ENCODE results near the gene RNF126.

RNF126 gene

DNA sequence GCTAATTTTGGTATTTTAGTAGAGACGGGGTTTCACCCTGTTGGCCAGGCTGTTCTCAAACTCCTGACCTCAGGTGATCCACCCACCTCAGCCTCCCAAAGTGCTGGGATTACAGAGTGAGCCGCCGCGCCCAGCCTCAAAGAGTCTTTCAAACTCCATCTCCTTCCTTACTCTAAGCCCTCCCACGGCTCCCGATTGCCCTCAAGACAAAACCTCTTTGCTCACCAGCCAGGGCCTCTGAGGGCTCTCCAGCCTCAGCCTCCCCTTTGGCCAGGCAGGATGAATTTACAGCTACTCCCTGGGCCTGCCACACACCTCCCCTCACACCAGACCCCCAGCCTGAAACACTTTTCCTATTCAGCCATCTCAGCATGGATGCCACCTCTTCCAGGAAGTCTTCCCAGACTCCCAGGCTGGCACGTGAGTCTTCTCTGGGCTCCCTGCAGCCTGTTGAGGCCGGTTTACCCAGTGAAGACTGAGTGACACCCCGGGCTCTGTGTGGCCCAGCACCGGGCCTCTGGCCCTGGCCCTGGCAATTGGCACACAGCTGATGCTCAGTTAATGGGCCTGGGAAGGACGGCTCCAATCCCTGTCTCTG, 24.7 kb upstream of the RNF126 start:
- no peaks in the 10 kb centered on the region for H3K9me3 ChIP-seq (ENCODE audit: insufficient read depth, low read length, severe bottlenecking)
- H3K4me2 ChIP-seq (ENCODE audit: insufficient read depth, low read length) = no peak overlapping the region
- TF ChIP-seq EZH2 (IDR thresholded peaks at IDR 0.05; ENCODE audit: borderline replicate concordance, low read depth, low read length, severe bottlenecking) = no peak
- no peak for TF ChIP-seq CTCF (IDR thresholded peaks at IDR 0.05; ENCODE audit: borderline replicate concordance, extremely low read depth, low read length, poor library complexity, severe bottlenecking)
- no peak for ATAC-seq (ENCODE audit: insufficient read depth, low read depth)
- H3K4me1 ChIP-seq (ENCODE audit: insufficient read depth, low read length) = no peaks in the 10 kb centered on the region
- H3K27me3 ChIP-seq (ENCODE audit: insufficient read depth, low read length, poor library complexity) = no peaks in the 10 kb centered on the region
- no peaks in the 10 kb centered on the region for H4K20me1 ChIP-seq (ENCODE audit: insufficient read depth, low read length)
- no peak overlapping the region for H3K27ac ChIP-seq (ENCODE audit: low read length)
- no peak overlapping the region for H2AFZ ChIP-seq (ENCODE audit: low read depth, low read length)
- H3K79me2 ChIP-seq (ENCODE audit: insufficient read depth, low read length) = no peaks in the 10 kb centered on the region
- no peaks in the 10 kb centered on the region for H3K36me3 ChIP-seq (ENCODE audit: insufficient read depth, low read length)
- no peak overlapping the region for H3K4me3 ChIP-seq (ENCODE audit: low read depth in 1 of 2, low read length in 2 of 2)
- no peak for DNase-seq
- H3K9ac ChIP-seq (ENCODE audit: low read depth, low read length) = no peak overlapping the region

- no peak for TF ChIP-seq CTCF (IDR thresholded peaks at IDR 0.05; ENCODE audit: borderline replicate concordance, extremely low read depth, low read length, poor library complexity, severe bottlenecking)
- no peak for TF ChIP-seq EZH2 (IDR thresholded peaks at IDR 0.05; ENCODE audit: borderline replicate concordance, low read depth, low read length, severe bottlenecking)
Measured at GRCh38 chr19:686589-687297, 23.7 kb upstream of the RNF126 start.

DNA sequence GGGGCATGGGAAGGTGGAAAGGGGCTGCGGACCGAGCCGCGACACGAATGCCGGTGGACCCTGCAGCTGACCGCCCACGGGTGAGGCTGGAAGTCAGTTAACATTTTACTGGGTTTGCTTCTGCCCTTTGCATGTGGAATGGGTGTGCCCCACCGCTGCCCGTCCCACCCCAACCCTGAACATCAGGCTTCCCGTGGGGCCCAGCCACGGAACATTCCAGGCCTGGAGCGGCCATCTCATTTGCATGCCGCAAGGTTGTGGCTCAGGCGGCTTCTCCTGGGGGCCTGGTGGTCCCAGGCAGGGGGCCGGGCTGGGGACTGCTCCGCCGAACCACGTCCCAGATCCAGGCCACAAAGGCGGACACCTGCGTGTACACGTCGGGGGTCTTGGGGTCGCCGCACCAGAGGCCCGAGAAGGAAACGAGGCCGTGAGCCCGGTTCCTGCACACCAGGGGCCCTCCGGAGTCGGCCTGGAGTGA, 22.5 kb upstream of the RNF126 start:
- Histone ChIP-seq H2AFZ (ENCODE audit: low read depth, low read length) (no peak overlapping the region), H3K4me2 (ENCODE audit: insufficient read depth, low read length) (no peak overlapping the region), H3K9ac (ENCODE audit: low read depth, low read length) (no peak overlapping the region), H3K79me2 (ENCODE audit: insufficient read depth, low read length) (no peaks in the 10 kb centered on the region), H3K4me1 (ENCODE audit: insufficient read depth, low read length) (peaks cover 8% of the 10 kb centered on the region), H3K9me3 (ENCODE audit: insufficient read depth, low read length, severe bottlenecking) (no peaks in the 10 kb centered on the region), H3K27ac (ENCODE audit: low read length) (no peak overlapping the region), H4K20me1 (ENCODE audit: insufficient read depth, low read length) (no peaks in the 10 kb centered on the region), H3K27me3 (ENCODE audit: insufficient read depth, low read length, poor library complexity) (no peaks in the 10 kb centered on the region), H3K36me3 (ENCODE audit: insufficient read depth, low read length) (no peaks in the 10 kb centered on the region), H3K4me3 (ENCODE audit: low read depth in 1 of 2, low read length in 2 of 2) (no peak overlapping the region)
- no peak for DNase-seq
- no peak for ATAC-seq (ENCODE audit: insufficient read depth, low read depth)
- TF ChIP-seq CTCF (IDR thresholded peaks at IDR 0.05; ENCODE audit: borderline replicate concordance, extremely low read depth, low read length, poor library complexity, severe bottlenecking) (no peak), EZH2 (IDR thresholded peaks at IDR 0.05; ENCODE audit: borderline replicate concordance, low read depth, low read length, severe bottlenecking) (no peak)

More at GRCh38 chr19:686589-687297, 23.7 kb upstream of the RNF126 start:
- no peak for ATAC-seq (ENCODE audit: insufficient read depth, low read depth)
- no peaks in the 10 kb centered on the region for H3K9me3 ChIP-seq (ENCODE audit: insufficient read depth, low read length, severe bottlenecking)
- no peaks in the 10 kb centered on the region for H3K79me2 ChIP-seq (ENCODE audit: insufficient read depth, low read length)
- no peaks in the 10 kb centered on the region for H3K27me3 ChIP-seq (ENCODE audit: insufficient read depth, low read length, poor library complexity)
- no peak overlapping the region for H3K4me2 ChIP-seq (ENCODE audit: insufficient read depth, low read length)
- no peaks in the 10 kb centered on the region for H4K20me1 ChIP-seq (ENCODE audit: insufficient read depth, low read length)
- no peaks in the 10 kb centered on the region for H3K36me3 ChIP-seq (ENCODE audit: insufficient read depth, low read length)
- no peaks in the 10 kb centered on the region for H3K4me1 ChIP-seq (ENCODE audit: insufficient read depth, low read length)
- H3K27ac ChIP-seq (ENCODE audit: low read length) = no peak overlapping the region
- H3K4me3 ChIP-seq (ENCODE audit: low read depth in 1 of 2, low read length in 2 of 2) = no peak overlapping the region
- no peak for DNase-seq
- no peak overlapping the region for H3K9ac ChIP-seq (ENCODE audit: low read depth, low read length)
- no peak overlapping the region for H2AFZ ChIP-seq (ENCODE audit: low read depth, low read length)
